Suprapubic skin (tissue), 4 donors: ENCODE results near the gene RPH3AL. TPM values are rescaled to one million over a fixed set of nuclear protein-coding genes. Genes with fewer than 3 reads are reported as not detected.

Source experiments
- DNase-seq, 2 donors: peaks; one replicate each; pipeline ENCODE4 v3.0.0-alpha.2; 2019; ENCODE audit warnings: low spot score in 2 of 2
- H3K27ac ChIP-seq: fragments of 200-600 bp; sonication (generic); one replicate; pipeline ENCODE4 v1.5.1; 2019
- H3K27me3 ChIP-seq: fragments of 200-600 bp; sonication (generic); one replicate; pipeline ENCODE4 v1.5.1; 2019
- H3K36me3 ChIP-seq: fragments of 200-600 bp; sonication (generic); one replicate; pipeline ENCODE4 v1.5.1; 2019
- H3K4me1 ChIP-seq: fragments of 200-600 bp; sonication (generic); one replicate; pipeline ENCODE4 v1.5.1; 2019
- H3K4me3 ChIP-seq: fragments of 200-600 bp; sonication (generic); one replicate; pipeline ENCODE4 v1.5.1; 2019; ENCODE audit warnings: mild to moderate bottlenecking
- H3K9me3 ChIP-seq: fragments of 200-600 bp; sonication (generic); one replicate; pipeline ENCODE4 v1.5.1; 2019
- EP300 ChIP-seq: sonication (generic); formaldehyde crosslinking; IDR thresholded peaks from one replicate; pipeline ENCODE4 v1.6.1; 2017; ENCODE audit warnings: antibody characterized with exemption
- POLR2A ChIP-seq, 2 donors: fragments of 450-650 bp; IDR thresholded peaks; one replicate each; pipeline ENCODE4 v1.6.1; 2017; ENCODE audit warnings: antibody characterized with exemption in 2 of 2, mild to moderate bottlenecking in 2 of 2, moderate library complexity in 2 of 2
- POLR2AphosphoS5 ChIP-seq, 3 donors: sonication (generic); formaldehyde crosslinking; IDR thresholded peaks; one replicate each; pipeline ENCODE4 v1.6.1; 2017; ENCODE audit warnings: antibody characterized with exemption in 3 of 3
- WGBS: methylation state at CpG from one replicate; pipeline ENCODE4 v1.1.5; 2018; 5-methylcytosine and 5-hydroxymethylcytosine counted together
- total RNA-seq, 4 donors: library from RNA; depleted of rRNA; stranded (reverse); fragments of >200 nt; gene quantifications; one replicate each; pipeline ENCODE4 v1.1.0, GENCODE V29; 2016
- TF ChIP-seq, protein P1 (sequence below), 2 donors: fragments of 200-600 bp in 1 of 2; fragments of 450-650 bp in 1 of 2; sonication (generic) in 1 of 2; IDR thresholded peaks; one replicate each; pipeline ENCODE4 v1.5.1; 2016 to 2019; ENCODE audit warnings: antibody characterized with exemption in 2 of 2, mild to moderate bottlenecking in 1 of 2, moderate library complexity in 1 of 2

Gene RPH3AL
- total RNA-seq, 4 donors from 2014 or later = 1.7 to 39.5 (median 10.9) TPM

DNA sequence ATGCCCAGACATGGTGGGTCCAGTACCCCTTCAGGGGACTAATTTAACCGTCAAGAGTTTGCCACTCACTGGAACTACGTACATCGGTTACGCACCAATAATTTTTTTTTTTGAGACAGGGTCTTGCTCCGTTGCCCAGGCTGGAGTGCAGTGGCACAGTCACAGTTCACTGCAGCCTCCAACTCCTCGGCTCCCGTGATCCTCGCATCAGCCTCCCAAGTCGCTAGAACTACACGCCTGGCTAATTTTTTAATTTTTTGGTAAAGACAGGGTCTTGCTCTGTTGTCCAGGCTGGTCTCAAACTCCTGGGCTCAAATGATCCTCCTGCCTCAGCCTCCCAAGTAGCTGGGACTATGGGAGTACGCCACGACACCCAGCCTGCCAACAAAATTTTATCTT is 15.6 kb downstream of the RPH3AL start:
- Histone ChIP-seq H3K9me3 (no peaks in the 10 kb centered on the region), H3K4me1 (peaks cover 58% of the 10 kb centered on the region)
- 95% methylated on average over 12 of the region's 12 CpGs for WGBS

DNA sequence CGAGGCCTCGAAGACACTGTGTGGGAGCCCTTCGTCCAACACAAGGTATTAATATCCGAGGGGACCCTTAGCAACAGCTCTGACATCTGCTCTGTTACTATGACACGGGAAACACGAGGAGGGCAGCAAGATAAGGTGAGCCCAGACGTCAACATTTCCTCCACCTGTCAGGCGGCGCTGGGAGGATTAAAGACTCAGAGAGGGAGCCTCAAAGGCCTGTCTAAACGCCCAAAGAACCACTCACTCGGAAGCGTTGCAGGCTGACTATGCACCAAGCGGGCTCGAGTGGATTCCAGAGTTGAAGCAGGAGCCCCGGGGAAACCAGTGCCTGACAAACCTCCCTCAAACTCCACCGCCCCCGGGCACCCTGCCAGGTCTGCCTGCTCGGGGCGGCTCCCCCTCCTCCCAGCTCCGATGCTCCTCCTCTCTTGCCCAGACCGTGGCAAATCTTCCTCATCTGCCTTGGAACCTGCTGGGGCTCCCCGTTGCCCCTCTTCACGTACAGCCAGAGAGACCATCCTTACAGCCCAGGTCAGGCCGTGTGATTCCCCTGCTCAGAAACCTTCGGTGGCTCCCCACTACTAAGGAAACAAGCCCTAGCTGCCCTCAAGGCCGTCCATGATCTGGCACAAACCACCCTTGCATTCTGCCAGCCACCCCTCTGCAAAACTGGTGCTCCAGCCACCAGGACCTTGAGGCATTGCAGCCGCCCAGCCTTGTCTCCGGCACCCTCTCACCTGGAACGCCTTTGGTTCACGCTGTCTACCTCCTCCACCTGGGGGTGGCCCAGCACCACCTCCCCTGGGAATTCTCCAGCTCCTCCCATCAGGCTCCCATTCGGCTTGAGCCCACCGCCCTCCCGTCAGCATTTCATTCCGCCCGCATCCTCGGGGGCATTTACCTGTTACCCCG is 16.2 kb downstream of the RPH3AL start:
- DNase-seq = peak in 1 of 2 donors; percentile 84
- 44% methylated on average over 37 of the region's 37 CpGs for WGBS

More for the DNA sequence above, 15.6 kb downstream of the RPH3AL start:
- Histone ChIP-seq H3K27me3 (no peaks in the 10 kb centered on the region), H3K4me3 (no peak overlapping the region), H3K36me3 (no peaks in the 10 kb centered on the region), H3K27ac (no peak overlapping the region)
- no peak for DNase-seq
- no peak for TF ChIP-seq EP300
- TF ChIP-seq, protein P1, sequence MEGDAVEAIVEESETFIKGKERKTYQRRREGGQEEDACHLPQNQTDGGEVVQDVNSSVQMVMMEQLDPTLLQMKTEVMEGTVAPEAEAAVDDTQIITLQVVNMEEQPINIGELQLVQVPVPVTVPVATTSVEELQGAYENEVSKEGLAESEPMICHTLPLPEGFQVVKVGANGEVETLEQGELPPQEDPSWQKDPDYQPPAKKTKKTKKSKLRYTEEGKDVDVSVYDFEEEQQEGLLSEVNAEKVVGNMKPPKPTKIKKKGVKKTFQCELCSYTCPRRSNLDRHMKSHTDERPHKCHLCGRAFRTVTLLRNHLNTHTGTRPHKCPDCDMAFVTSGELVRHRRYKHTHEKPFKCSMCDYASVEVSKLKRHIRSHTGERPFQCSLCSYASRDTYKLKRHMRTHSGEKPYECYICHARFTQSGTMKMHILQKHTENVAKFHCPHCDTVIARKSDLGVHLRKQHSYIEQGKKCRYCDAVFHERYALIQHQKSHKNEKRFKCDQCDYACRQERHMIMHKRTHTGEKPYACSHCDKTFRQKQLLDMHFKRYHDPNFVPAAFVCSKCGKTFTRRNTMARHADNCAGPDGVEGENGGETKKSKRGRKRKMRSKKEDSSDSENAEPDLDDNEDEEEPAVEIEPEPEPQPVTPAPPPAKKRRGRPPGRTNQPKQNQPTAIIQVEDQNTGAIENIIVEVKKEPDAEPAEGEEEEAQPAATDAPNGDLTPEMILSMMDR (IDR thresholded peaks at IDR 0.05) = no peak
- no peak for TF ChIP-seq POLR2AphosphoS5 (IDR thresholded peaks at IDR 0.05)
- no peak for TF ChIP-seq POLR2A (IDR thresholded peaks at IDR 0.05)

DNA sequence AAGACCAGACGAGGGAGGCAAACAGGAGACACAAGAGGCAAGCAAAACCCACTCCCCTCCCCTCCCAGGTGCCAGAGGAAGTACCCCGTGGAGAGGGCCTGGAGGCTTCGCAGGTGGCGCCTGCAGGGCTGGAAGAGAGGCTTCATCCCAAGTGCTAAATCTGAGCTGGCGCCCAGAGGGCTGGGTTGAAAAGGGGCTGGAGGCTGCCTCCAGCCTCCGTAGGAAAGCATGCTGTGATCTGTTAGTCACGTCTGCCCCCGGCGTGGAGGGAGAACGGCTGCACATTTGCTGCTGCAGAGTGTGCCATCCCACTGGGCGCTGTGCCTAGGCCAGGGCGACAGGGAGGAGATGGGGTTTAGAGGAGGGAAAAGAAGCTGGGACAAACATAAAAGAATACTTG is 16.9 kb downstream of the RPH3AL start:
- no peak for TF ChIP-seq POLR2A (IDR thresholded peaks at IDR 0.05)
- TF ChIP-seq EP300 = no peak
- no peak for TF ChIP-seq POLR2AphosphoS5 (IDR thresholded peaks at IDR 0.05)
- TF ChIP-seq, protein P1 (IDR thresholded peaks at IDR 0.05) = no peak
- WGBS = 47% methylated on average over 12 of the region's 12 CpGs
- H3K36me3 ChIP-seq = no peaks in the 10 kb centered on the region
- no peak for DNase-seq
- no peaks in the 10 kb centered on the region for H3K9me3 ChIP-seq
- no peak overlapping the region for H3K4me3 ChIP-seq
- H3K27ac ChIP-seq = no peak overlapping the region
- no peaks in the 10 kb centered on the region for H3K27me3 ChIP-seq
- peaks cover 71% of the 10 kb centered on the region for H3K4me1 ChIP-seq

More for the DNA sequence above, 16.2 kb downstream of the RPH3AL start:
- no peak overlapping the region for H3K4me3 ChIP-seq
- no peaks in the 10 kb centered on the region for H3K9me3 ChIP-seq
- H3K36me3 ChIP-seq = no peaks in the 10 kb centered on the region
- no peaks in the 10 kb centered on the region for H3K27me3 ChIP-seq
- H3K4me1 ChIP-seq = peaks cover 64% of the 10 kb centered on the region
- TF ChIP-seq EP300 = no peak
- TF ChIP-seq, protein P1 (IDR thresholded peaks at IDR 0.05) = no peak
- no peak for TF ChIP-seq POLR2AphosphoS5 (IDR thresholded peaks at IDR 0.05)
- no peak for TF ChIP-seq POLR2A (IDR thresholded peaks at IDR 0.05)
- no peak overlapping the region for H3K27ac ChIP-seq

DNA sequence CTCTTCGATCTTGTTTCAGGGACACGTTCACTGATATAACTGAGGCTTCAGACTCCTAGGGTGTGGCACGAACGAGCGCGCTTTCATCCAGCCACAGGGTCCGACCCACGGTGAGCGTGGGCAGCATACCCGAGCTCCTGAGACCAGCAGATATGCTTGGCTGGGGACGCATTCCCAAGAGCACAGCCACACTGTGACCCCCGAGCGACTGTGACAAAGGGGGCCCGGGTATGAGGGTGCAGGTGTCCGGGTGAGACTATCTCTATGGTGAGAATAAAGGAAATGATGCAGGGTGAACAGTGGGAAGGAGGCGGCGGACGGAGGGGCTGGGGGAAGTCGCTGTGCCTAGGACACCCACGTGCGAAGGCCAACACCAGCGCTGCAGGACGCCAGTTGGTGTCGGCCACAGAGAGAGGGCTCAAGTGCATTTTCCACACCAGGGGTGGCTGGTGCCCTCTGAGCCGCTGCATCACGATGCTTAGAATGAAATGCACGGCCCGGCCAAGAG is 17.6 kb downstream of the RPH3AL start:
- DNase-seq = peak in 1 of 2 donors; percentile 62
- Histone ChIP-seq H3K4me3 (no peak overlapping the region), H3K27me3 (no peaks in the 10 kb centered on the region), H3K9me3 (no peaks in the 10 kb centered on the region), H3K4me1 (peaks cover 75% of the 10 kb centered on the region), H3K27ac (no peak overlapping the region), H3K36me3 (no peaks in the 10 kb centered on the region)
- TF ChIP-seq POLR2A (IDR thresholded peaks at IDR 0.05) (no peak), POLR2AphosphoS5 (IDR thresholded peaks at IDR 0.05) (no peak), EP300 (no peak)
- TF ChIP-seq, protein P1 (IDR thresholded peaks at IDR 0.05) = no peak
- 84% methylated on average over 28 of the region's 28 CpGs for WGBS
